ENCODE results near the gene ZNF837.

DNA sequence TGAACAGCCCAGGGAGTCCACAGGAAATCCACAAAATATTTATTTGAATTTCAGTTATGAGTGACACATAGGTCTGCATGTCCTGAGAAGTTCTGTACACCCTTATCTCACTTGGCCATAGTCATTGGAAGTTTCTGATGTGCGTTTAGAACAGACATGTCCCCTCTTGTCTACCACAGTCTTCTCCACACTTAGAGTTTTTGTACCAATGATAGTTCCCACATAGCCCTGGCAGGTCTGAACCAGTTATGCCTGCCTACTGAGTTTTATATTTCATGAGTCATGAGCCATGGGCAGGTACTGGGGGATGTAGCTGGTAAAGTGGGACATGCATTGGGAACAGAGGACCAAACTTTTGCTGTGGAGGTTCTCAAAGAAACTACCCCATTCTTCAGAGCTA lies 47.8 kb upstream of the ZNF837 start:
- TF ChIP-seq, protein P1, sequence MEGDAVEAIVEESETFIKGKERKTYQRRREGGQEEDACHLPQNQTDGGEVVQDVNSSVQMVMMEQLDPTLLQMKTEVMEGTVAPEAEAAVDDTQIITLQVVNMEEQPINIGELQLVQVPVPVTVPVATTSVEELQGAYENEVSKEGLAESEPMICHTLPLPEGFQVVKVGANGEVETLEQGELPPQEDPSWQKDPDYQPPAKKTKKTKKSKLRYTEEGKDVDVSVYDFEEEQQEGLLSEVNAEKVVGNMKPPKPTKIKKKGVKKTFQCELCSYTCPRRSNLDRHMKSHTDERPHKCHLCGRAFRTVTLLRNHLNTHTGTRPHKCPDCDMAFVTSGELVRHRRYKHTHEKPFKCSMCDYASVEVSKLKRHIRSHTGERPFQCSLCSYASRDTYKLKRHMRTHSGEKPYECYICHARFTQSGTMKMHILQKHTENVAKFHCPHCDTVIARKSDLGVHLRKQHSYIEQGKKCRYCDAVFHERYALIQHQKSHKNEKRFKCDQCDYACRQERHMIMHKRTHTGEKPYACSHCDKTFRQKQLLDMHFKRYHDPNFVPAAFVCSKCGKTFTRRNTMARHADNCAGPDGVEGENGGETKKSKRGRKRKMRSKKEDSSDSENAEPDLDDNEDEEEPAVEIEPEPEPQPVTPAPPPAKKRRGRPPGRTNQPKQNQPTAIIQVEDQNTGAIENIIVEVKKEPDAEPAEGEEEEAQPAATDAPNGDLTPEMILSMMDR (IDR thresholded peaks at IDR 0.05): no peak
- TF ChIP-seq POLR2A (IDR thresholded peaks at IDR 0.05): no peak

Measured in breast epithelium (tissue), 3 donors.